Measurements from ENCODE around the gene SMAD7. TPM values are rescaled to one million over a fixed set of nuclear protein-coding genes. Genes with fewer than 3 reads are reported as not detected.
A peak's percentile ranks its signal among the peaks of the same experiment; 100 is the strongest.

Gene SMAD7
- total and polyA plus RNA-seq, 7 donors = 13.2 to 29.1 (median 19.0) TPM

- TF ChIP-seq POLR2A (IDR thresholded peaks at IDR 0.05) (no peak), CTCF (IDR thresholded peaks at IDR 0.05) (no peak), EP300 (IDR thresholded peaks at IDR 0.05) (no peak), POLR2AphosphoS5 (IDR thresholded peaks at IDR 0.05) (no peak)
- peaks cover 0 to 44% (median 33%) of the 10 kb centered on the region in 4 donors for H3K4me1 ChIP-seq
- H3K9me3 ChIP-seq = no peaks in the 10 kb centered on the region
- intact Hi-C loops (cut with DNase I) = no loop called here
- 92 to 93% methylated on average over 9 of the region's 9 CpGs for WGBS, 2 donors
- H3K36me3 ChIP-seq = peaks cover 0 to 17% (median 10%) of the 10 kb centered on the region in 4 donors
- H3K4me3 ChIP-seq = no peak overlapping the region
- no peak overlapping the region for H3K27ac ChIP-seq
- peak; percentile 66 for DNase-seq
- H3K27me3 ChIP-seq = no peaks in the 10 kb centered on the region
Observed at GRCh38 chr18:48918660-48919456, 31.9 kb downstream of the SMAD7 start.

GRCh38 chr18:48917579-48918517 lies 32.9 kb downstream of the SMAD7 start:
- H3K27ac ChIP-seq = no peak overlapping the region
- no peaks in the 10 kb centered on the region for H3K27me3 ChIP-seq
- no peak overlapping the region for H3K4me3 ChIP-seq
- WGBS, 2 donors = 75 to 78% methylated on average over 26 of the region's 26 CpGs
- peaks cover 0 to 33% (median 23%) of the 10 kb centered on the region in 4 donors for H3K4me1 ChIP-seq
- peaks cover 0 to 17% (median 10%) of the 10 kb centered on the region in 4 donors for H3K36me3 ChIP-seq
- intact Hi-C loops (cut with DNase I) = no loop called here
- H3K9me3 ChIP-seq = no peaks in the 10 kb centered on the region
- DNase-seq = peak; percentile 56
- TF ChIP-seq EP300 (IDR thresholded peaks at IDR 0.05) (no peak), POLR2A (IDR thresholded peaks at IDR 0.05) (no peak), POLR2AphosphoS5 (IDR thresholded peaks at IDR 0.05) (no peak), CTCF (IDR thresholded peaks at IDR 0.05) (no peak)

- TF ChIP-seq POLR2AphosphoS5 (IDR thresholded peaks at IDR 0.05) (no peak), POLR2A (IDR thresholded peaks at IDR 0.05) (no peak), CTCF (IDR thresholded peaks at IDR 0.05) (no peak), EP300 (IDR thresholded peaks at IDR 0.05) (no peak)
- intact Hi-C loops (cut with DNase I) = no loop called here
- Histone ChIP-seq H3K4me1 (peaks cover 0 to 14% (median 7%) of the 10 kb centered on the region in 4 donors), H3K9me3 (no peaks in the 10 kb centered on the region), H3K27me3 (no peaks in the 10 kb centered on the region), H3K27ac (no peak overlapping the region), H3K4me3 (no peak overlapping the region), H3K36me3 (peaks cover 0 to 9% (median 3%) of the 10 kb centered on the region in 4 donors)
- 86 to 92% methylated on average over 10 of the region's 10 CpGs for WGBS, 2 donors
- DNase-seq = peak; percentile 38
Observed at GRCh38 chr18:48915626-48916425, 34.9 kb downstream of the SMAD7 start.

- Histone ChIP-seq H3K27ac (no peak overlapping the region), H3K36me3 (no peaks in the 10 kb centered on the region), H3K4me1 (peaks cover 0 to 7% (median 0%) of the 10 kb centered on the region in 4 donors), H3K9me3 (no peaks in the 10 kb centered on the region), H3K27me3 (no peaks in the 10 kb centered on the region), H3K4me3 (no peak overlapping the region)
- no peak for TF ChIP-seq POLR2AphosphoS5 (IDR thresholded peaks at IDR 0.05)
- TF ChIP-seq EP300 (IDR thresholded peaks at IDR 0.05) = no peak
- TF ChIP-seq POLR2A (IDR thresholded peaks at IDR 0.05) = no peak
- TF ChIP-seq CTCF (IDR thresholded peaks at IDR 0.05) = no peak
- 82 to 89% methylated on average over 12 of the region's 12 CpGs for WGBS, 2 donors
- intact Hi-C loops (cut with DNase I) = no loop called here
- peak; percentile 45 for DNase-seq
Observed at GRCh38 chr18:48914581-48915251, 36.0 kb downstream of the SMAD7 start.
